HEK293 (cell line): ENCODE results near the gene MAP3K7CL.

Experiments used
- ZNF24 ChIP-seq: fragments of 450-650 bp; formaldehyde crosslinking; IDR thresholded peaks from 2 replicates; pipeline ENCODE4 v1.5.1; 2016; ENCODE audit warnings: missing biosample characterization, missing genetic modification characterization
- TF ChIP-seq, protein P1 (sequence below): fragments of 450-650 bp; formaldehyde crosslinking; IDR thresholded peaks from 2 replicates; pipeline ENCODE4 v1.5.1; 2016; ENCODE audit warnings: missing biosample characterization, missing genetic modification characterization

DNA sequence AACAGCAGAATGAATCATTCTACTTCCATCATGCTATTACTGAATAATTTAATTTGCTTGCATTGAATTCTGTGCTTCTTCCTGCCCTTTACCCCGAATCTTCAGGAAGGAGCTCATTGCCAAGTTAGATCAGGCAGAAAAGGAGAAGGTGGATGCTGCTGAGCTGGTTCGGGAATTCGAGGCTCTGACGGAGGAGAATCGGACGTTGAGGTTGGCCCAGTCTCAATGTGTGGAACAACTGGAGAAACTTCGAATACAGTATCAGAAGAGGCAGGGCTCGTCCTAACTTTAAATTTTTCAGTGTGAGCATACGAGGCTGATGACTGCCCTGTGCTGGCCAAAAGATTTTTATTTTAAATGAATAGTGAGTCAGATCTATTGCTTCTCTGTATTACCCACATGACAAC is 44.2 kb downstream of the MAP3K7CL start:
- TF ChIP-seq, protein P1, sequence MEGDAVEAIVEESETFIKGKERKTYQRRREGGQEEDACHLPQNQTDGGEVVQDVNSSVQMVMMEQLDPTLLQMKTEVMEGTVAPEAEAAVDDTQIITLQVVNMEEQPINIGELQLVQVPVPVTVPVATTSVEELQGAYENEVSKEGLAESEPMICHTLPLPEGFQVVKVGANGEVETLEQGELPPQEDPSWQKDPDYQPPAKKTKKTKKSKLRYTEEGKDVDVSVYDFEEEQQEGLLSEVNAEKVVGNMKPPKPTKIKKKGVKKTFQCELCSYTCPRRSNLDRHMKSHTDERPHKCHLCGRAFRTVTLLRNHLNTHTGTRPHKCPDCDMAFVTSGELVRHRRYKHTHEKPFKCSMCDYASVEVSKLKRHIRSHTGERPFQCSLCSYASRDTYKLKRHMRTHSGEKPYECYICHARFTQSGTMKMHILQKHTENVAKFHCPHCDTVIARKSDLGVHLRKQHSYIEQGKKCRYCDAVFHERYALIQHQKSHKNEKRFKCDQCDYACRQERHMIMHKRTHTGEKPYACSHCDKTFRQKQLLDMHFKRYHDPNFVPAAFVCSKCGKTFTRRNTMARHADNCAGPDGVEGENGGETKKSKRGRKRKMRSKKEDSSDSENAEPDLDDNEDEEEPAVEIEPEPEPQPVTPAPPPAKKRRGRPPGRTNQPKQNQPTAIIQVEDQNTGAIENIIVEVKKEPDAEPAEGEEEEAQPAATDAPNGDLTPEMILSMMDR (tag by site-specific recombination) = no peak
- TF ChIP-seq ZNF24 (tag by site-specific recombination) = no peak
